Subcutaneous adipose tissue (tissue), 4 donors: Measurements from ENCODE around the gene MSRB1. TPM values are rescaled to one million over a fixed set of nuclear protein-coding genes. Genes with fewer than 3 reads are reported as not detected.

Source experiments
- CTCF ChIP-seq: fragments of 450-650 bp; IDR thresholded peaks from one replicate; pipeline ENCODE4 v1.5.1; 2016; ENCODE audit warnings: low read depth, mild to moderate bottlenecking, control low read depth, antibody characterized with exemption, moderate library complexity
- total RNA-seq, 4 donors: library from RNA; depleted of rRNA; stranded (reverse); fragments of >200 nt; gene quantifications; one replicate each; pipeline ENCODE4 v1.1.0, GENCODE V29; 2016

MSRB1 gene
- total RNA-seq, 4 donors from 2014 or later = 11.2 to 30.0 (median 18.1) TPM

- TF ChIP-seq CTCF = no peak
These were observed 39.0 kb upstream of the MSRB1 start for GRCh38 chr16:1982013-1982433.

GRCh38 chr16:1981398-1981836 lies 38.4 kb upstream of the MSRB1 start, which contains the start of gene NOXO1:
Gene NOXO1, minus strand, starts transcription at chr16:1981469. Its CDS starts 290 bp downstream, at chr16:1981179.
- TF ChIP-seq CTCF = no peak

GRCh38 chr16:1980770-1981087 lies 37.7 kb upstream of the MSRB1 start:
- no peak for TF ChIP-seq CTCF

GRCh38 chr16:1980030-1980769 lies 37.2 kb upstream of the MSRB1 start:
- no peak for TF ChIP-seq CTCF

GRCh38 chr16:1979271-1980029 lies 36.5 kb upstream of the MSRB1 start:
- TF ChIP-seq CTCF = no peak

GRCh38 chr16:1978476-1979120 lies 35.6 kb upstream of the MSRB1 start:
- no peak for TF ChIP-seq CTCF

GRCh38 chr16:1977875-1978268 lies 34.9 kb upstream of the MSRB1 start:
- no peak for TF ChIP-seq CTCF
